ENCODE measurements around the gene SHROOM2.
"Not testable (repeated sequence)": the region's sequence is repeated elsewhere in the genome, so short reads cannot be mapped to it uniquely, and the experiment has no call there.

The SHROOM2 gene

DNA sequence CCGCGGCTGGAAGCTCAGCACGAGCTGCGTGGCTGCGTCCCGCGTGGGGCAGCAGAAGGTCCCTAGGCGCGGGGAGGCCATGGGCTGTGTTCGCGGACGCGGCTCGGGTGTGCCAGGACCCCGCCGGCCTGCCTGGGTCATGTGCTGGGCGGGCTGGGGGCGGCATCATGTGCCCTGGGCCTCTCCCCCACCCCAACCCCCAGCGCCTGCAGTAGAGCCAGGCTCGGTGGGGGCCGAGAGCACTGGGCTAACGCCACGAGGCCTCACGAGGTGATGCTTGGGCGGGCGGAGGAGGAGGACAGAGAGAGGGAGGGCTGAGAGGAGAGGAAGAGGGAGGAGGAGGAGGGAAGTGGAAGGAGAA, 20.5 kb upstream of the SHROOM2 start, which contains the start of gene GPR143:
Gene GPR143, minus strand, starts transcription at position 111 of the 361 bp plus-strand sequence. Its CDS starts 30 bp downstream, at position 81.
- TF ChIP-seq ISL1 (CRISPR knock-in tag; IDR thresholded peaks at IDR 0.05) = no peak
- TF ChIP-seq ZC3H10 (CRISPR knock-in tag; IDR thresholded peaks at IDR 0.05) = no peak
- no peak for TF ChIP-seq RARB (CRISPR knock-in tag; IDR thresholded peaks at IDR 0.05)
- no peak for TF ChIP-seq ZNF565 (CRISPR knock-in tag; conservative IDR thresholded peaks at IDR 0.05; ENCODE audit: low read depth)
- TF ChIP-seq OSR1 (CRISPR knock-in tag; IDR thresholded peaks at IDR 0.05) = no peak
- TF ChIP-seq, protein P1, sequence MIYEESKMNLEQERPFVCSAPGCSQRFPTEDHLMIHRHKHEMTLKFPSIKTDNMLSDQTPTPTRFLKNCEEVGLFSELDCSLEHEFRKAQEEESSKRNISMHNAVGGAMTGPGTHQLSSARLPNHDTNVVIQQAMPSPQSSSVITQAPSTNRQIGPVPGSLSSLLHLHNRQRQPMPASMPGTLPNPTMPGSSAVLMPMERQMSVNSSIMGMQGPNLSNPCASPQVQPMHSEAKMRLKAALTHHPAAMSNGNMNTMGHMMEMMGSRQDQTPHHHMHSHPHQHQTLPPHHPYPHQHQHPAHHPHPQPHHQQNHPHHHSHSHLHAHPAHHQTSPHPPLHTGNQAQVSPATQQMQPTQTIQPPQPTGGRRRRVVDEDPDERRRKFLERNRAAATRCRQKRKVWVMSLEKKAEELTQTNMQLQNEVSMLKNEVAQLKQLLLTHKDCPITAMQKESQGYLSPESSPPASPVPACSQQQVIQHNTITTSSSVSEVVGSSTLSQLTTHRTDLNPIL (CRISPR knock-in tag; IDR thresholded peaks at IDR 0.05; ENCODE audit: low read depth) = no peak
- no peak for TF ChIP-seq TCF4 (CRISPR knock-in tag; IDR thresholded peaks at IDR 0.05; ENCODE audit: borderline replicate concordance)
- TF ChIP-seq ZNF70 (CRISPR knock-in tag; IDR thresholded peaks at IDR 0.05) = no peak
- TF ChIP-seq, protein P2, sequence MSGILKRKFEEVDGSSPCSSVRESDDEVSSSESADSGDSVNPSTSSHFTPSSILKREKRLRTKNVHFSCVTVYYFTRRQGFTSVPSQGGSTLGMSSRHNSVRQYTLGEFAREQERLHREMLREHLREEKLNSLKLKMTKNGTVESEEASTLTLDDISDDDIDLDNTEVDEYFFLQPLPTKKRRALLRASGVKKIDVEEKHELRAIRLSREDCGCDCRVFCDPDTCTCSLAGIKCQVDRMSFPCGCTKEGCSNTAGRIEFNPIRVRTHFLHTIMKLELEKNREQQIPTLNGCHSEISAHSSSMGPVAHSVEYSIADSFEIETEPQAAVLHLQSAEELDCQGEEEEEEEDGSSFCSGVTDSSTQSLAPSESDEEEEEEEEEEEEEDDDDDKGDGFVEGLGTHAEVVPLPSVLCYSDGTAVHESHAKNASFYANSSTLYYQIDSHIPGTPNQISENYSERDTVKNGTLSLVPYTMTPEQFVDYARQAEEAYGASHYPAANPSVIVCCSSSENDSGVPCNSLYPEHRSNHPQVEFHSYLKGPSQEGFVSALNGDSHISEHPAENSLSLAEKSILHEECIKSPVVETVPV (CRISPR knock-in tag; IDR thresholded peaks at IDR 0.05) = no peak
- no peak for TF ChIP-seq ZFP30 (CRISPR knock-in tag; IDR thresholded peaks at IDR 0.05)
- no peak for TF ChIP-seq BACH2 (CRISPR knock-in tag; IDR thresholded peaks at IDR 0.05; ENCODE audit: borderline replicate concordance)
- TF ChIP-seq, protein P3, sequence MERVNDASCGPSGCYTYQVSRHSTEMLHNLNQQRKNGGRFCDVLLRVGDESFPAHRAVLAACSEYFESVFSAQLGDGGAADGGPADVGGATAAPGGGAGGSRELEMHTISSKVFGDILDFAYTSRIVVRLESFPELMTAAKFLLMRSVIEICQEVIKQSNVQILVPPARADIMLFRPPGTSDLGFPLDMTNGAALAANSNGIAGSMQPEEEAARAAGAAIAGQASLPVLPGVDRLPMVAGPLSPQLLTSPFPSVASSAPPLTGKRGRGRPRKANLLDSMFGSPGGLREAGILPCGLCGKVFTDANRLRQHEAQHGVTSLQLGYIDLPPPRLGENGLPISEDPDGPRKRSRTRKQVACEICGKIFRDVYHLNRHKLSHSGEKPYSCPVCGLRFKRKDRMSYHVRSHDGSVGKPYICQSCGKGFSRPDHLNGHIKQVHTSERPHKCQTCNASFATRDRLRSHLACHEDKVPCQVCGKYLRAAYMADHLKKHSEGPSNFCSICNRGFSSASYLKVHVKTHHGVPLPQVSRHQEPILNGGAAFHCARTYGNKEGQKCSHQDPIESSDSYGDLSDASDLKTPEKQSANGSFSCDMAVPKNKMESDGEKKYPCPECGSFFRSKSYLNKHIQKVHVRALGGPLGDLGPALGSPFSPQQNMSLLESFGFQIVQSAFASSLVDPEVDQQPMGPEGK (CRISPR knock-in tag; IDR thresholded peaks at IDR 0.05; ENCODE audit: borderline replicate concordance) = no peak
- TF ChIP-seq SNAI2 (CRISPR knock-in tag; IDR thresholded peaks at IDR 0.05) = no peak
- no peak for TF ChIP-seq GLIS3 (CRISPR knock-in tag; IDR thresholded peaks at IDR 0.05)
- no peak for TF ChIP-seq ARNTL (CRISPR knock-in tag; IDR thresholded peaks at IDR 0.05; ENCODE audit: borderline replicate concordance, low read depth)
- TF ChIP-seq TOX (CRISPR knock-in tag; IDR thresholded peaks at IDR 0.05; ENCODE audit: borderline replicate concordance) = no peak
- no peak for ATAC-seq

DNA sequence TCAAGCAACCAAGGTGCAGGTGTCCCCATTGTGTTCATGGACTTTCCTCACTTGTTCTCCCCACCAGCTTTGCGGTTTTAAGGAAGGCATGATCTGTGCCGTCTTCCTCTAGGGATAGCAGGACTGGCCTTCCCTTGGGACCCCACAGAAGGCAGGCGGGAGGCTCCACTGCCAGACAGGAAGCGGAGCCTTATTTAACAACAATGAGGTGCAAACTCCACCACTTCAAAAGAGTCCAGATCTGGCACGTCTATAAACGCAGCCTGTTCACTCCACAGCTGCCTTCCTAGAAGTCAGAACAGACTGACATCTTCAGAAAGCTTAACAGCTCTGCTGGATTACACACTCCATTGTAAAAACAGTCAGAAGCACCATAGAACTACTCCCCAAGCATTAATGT, 18.9 kb upstream of the SHROOM2 start:
- no peak for TF ChIP-seq RARB (CRISPR knock-in tag; IDR thresholded peaks at IDR 0.05)
- no peak for TF ChIP-seq TOX (CRISPR knock-in tag; IDR thresholded peaks at IDR 0.05; ENCODE audit: borderline replicate concordance)
- no peak for TF ChIP-seq TSHZ2 (CRISPR knock-in tag; IDR thresholded peaks at IDR 0.05)
- TF ChIP-seq TCF4 (CRISPR knock-in tag; IDR thresholded peaks at IDR 0.05; ENCODE audit: borderline replicate concordance) = no peak
- ATAC-seq = no peak

- not testable (repeated sequence) for ATAC-seq
Observed at GRCh38 chrX:9768321-9768839, 17.8 kb upstream of the SHROOM2 start.

DNA sequence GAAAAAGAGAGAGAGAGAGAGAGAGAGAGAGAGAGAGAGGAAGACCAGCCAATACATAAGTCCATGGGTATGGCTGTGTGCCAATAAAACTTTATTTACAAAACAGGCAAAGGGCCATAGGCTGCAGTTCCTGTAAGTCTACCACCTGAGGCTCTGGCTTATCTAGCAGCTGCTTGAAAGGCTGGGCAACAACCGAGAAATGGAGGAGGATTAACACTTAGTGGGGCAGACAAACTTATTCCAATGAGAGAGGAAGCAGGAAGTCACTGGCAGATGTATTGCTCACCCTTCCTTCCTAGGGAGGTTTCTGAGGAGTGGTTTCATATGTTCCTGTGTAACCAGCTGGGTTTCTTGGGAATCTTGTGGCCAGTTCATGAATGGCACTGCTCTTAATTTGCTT, 15.9 kb upstream of the SHROOM2 start:
- no peak for ATAC-seq
- TF ChIP-seq TOX (CRISPR knock-in tag; IDR thresholded peaks at IDR 0.05; ENCODE audit: borderline replicate concordance) (no peak), CSDC2 (CRISPR knock-in tag; IDR thresholded peaks at IDR 0.05) (no peak), TCF4 (CRISPR knock-in tag; IDR thresholded peaks at IDR 0.05; ENCODE audit: borderline replicate concordance) (no peak), BACH2 (CRISPR knock-in tag; IDR thresholded peaks at IDR 0.05; ENCODE audit: borderline replicate concordance) (no peak), GLIS3 (CRISPR knock-in tag; IDR thresholded peaks at IDR 0.05) (no peak), ESRRG (CRISPR knock-in tag; IDR thresholded peaks at IDR 0.05) (no peak), ISL1 (CRISPR knock-in tag; IDR thresholded peaks at IDR 0.05) (no peak), SNAI2 (CRISPR knock-in tag; IDR thresholded peaks at IDR 0.05) (no peak), ZFP3 (CRISPR knock-in tag; IDR thresholded peaks at IDR 0.05) (no peak), ARNTL (CRISPR knock-in tag; IDR thresholded peaks at IDR 0.05; ENCODE audit: borderline replicate concordance, low read depth) (no peak)
- TF ChIP-seq, protein P4, sequence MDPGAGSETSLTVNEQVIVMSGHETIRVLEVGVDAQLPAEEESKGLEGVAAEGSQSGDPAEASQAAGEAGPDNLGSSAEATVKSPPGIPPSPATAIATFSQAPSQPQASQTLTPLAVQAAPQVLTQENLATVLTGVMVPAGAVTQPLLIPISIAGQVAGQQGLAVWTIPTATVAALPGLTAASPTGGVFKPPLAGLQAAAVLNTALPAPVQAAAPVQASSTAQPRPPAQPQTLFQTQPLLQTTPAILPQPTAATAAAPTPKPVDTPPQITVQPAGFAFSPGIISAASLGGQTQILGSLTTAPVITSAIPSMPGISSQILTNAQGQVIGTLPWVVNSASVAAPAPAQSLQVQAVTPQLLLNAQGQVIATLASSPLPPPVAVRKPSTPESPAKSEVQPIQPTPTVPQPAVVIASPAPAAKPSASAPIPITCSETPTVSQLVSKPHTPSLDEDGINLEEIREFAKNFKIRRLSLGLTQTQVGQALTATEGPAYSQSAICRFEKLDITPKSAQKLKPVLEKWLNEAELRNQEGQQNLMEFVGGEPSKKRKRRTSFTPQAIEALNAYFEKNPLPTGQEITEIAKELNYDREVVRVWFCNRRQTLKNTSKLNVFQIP (CRISPR knock-in tag; IDR thresholded peaks at IDR 0.05; ENCODE audit: borderline replicate concordance, low read depth) = no peak
- TF ChIP-seq, protein P3 (CRISPR knock-in tag; IDR thresholded peaks at IDR 0.05; ENCODE audit: borderline replicate concordance) = no peak
- TF ChIP-seq, protein P1 (CRISPR knock-in tag; IDR thresholded peaks at IDR 0.05; ENCODE audit: low read depth) = no peak
- TF ChIP-seq, protein P2 (CRISPR knock-in tag; IDR thresholded peaks at IDR 0.05) = no peak

All from SK-N-SH treated with all-trans-retinoic acid at 6 μM for 48 hours (cell line).